HepG2 (cell line): ENCODE data around the gene TMED5. TPM values are rescaled to one million over a fixed set of nuclear protein-coding genes. Genes with fewer than 3 reads are reported as not detected.

ENCODE experiments used
- ATAC-seq: fragments of 200-7000 bp; cut with Tn5 transposase; 3 replicates; pipeline ENCODE4 v1.9.1; 2020; ENCODE audit warnings: mild to moderate bottlenecking, moderate library complexity
- BruUV-seq: library from RNA; stranded (reverse); fragments of 400-500 nt; replicated peaks from 2 replicates; lab custom pipeline; 2021; lab: Mats Ljungman, UMichigan
- CTCF ChIA-PET: fragments of 300-600 bp; formaldehyde crosslinking; extraction: SDS; loops from one replicate; lab custom pipeline; 2021; ENCODE audit warnings: low total read pairs, inconsistent platforms, low intra/inter-chr PET ratio; lab: Yijun Ruan, JAX
- POLR2A ChIA-PET: fragments of 350-600 bp; sonication (Branson Sonifier 250); formaldehyde crosslinking; loops from one replicate; lab custom pipeline; 2020; ENCODE audit warnings: antibody characterized with exemption, inconsistent platforms; lab: Yijun Ruan, JAX
- DNase-seq: peaks from one replicate; pipeline ENCODE4 v3.0.0-alpha.2; 2015; ENCODE audit warnings: low spot score
- FAIRE-seq: peaks from 3 replicates; lab custom pipeline; 2011; peaks lifted over from hg19 to GRCh38; lab: Jason Lieb, UNC
- H2AFZ ChIP-seq: one replicate; pipeline ENCODE4 v1.6.1; 2011; ENCODE audit warnings: low read length, inconsistent platforms
- H3K27ac ChIP-seq: fragments of 300-600 bp; 3 replicates; pipeline ENCODE4 v1.8.0; 2011; ENCODE audit warnings: mixed run types, mild to moderate bottlenecking, mixed read lengths, low read length, inconsistent platforms; ENCODE audit not compliant: insufficient read depth; ENCODE audit errors: extremely low read length
- H3K27me3 ChIP-seq, 2 experiments: fragments of 200-600 bp in 1 of 2; 2 replicates in 1 of 2; 3 replicates in 1 of 2; pipeline versions ENCODE4 v1.6.0 to v1.8.0; 2011; ENCODE audit warnings: low read length in 2 of 2, mild to moderate bottlenecking in 2 of 2, moderate library complexity in 2 of 2, inconsistent platforms in 1 of 2; ENCODE audit not compliant: insufficient read depth in 2 of 2, control insufficient read depth in 1 of 2
- H3K36me3 ChIP-seq, 2 experiments: fragments of 200-600 bp in 1 of 2; replicated peaks in 1 of 2; 2 replicates in 1 of 2; 3 replicates in 1 of 2; pipeline versions ENCODE4 v1.5.1 to v1.8.0; 2011; ENCODE audit warnings: low read length in 2 of 2, inconsistent platforms in 1 of 2; ENCODE audit not compliant: insufficient read depth in 2 of 2, control insufficient read depth in 1 of 2
- H3K4me1 ChIP-seq: 2 replicates; pipeline ENCODE4 v1.5.1; 2012; ENCODE audit warnings: low read length, inconsistent platforms; ENCODE audit not compliant: insufficient read depth
- H3K4me2 ChIP-seq: 2 replicates; pipeline ENCODE4 v1.6.0; 2011; ENCODE audit warnings: low read depth, low read length, inconsistent platforms
- H3K4me3 ChIP-seq, 3 experiments: fragments of 200-600 bp in 1 of 3; sonication (generic), shearing (Covaris generic) in 1 of 3; replicated peaks in 1 of 3; 2 replicates each; pipeline ENCODE4 v1.5.1; 2011 to 2016; ENCODE audit warnings: low read length in 3 of 3, inconsistent platforms in 2 of 3, low read depth in 2 of 3, mild to moderate bottlenecking in 2 of 3, control low read depth in 1 of 3, mixed read lengths in 1 of 3; ENCODE audit not compliant: insufficient read depth in 1 of 3
- H3K79me2 ChIP-seq: one replicate; pipeline ENCODE4 v1.6.1; 2011; ENCODE audit warnings: low read length, inconsistent platforms; ENCODE audit not compliant: insufficient read depth
- H3K9ac ChIP-seq: 2 replicates; pipeline ENCODE4 v1.6.0; 2011; ENCODE audit warnings: mild to moderate bottlenecking, low read depth, low read length, inconsistent platforms; ENCODE audit not compliant: insufficient read depth
- H3K9me3 ChIP-seq: 2 replicates; pipeline ENCODE4 v1.5.1; 2012; ENCODE audit warnings: mild to moderate bottlenecking, low read length
- H4K20me1 ChIP-seq: 2 replicates; pipeline ENCODE4 v1.6.0; 2011; ENCODE audit warnings: inconsistent platforms, mild to moderate bottlenecking, low read length, moderate library complexity; ENCODE audit not compliant: insufficient read depth
- FOXA3 ChIP-seq: IDR thresholded peaks from 2 replicates; pipeline ENCODE4 v1.6.1; 2016; ENCODE audit warnings: missing genetic modification reagents, missing compliant biosample characterization
- ISL2 ChIP-seq: sonication (generic); formaldehyde crosslinking; IDR thresholded peaks from 2 replicates; pipeline ENCODE4 v1.5.0; 2020; ENCODE audit warnings: missing genetic modification reagents
- SP140L ChIP-seq: sonication (generic); formaldehyde crosslinking; IDR thresholded peaks from 2 replicates; pipeline ENCODE4 v1.4.0; 2020; ENCODE audit warnings: missing genetic modification reagents, borderline replicate concordance
- TCF7L2 ChIP-seq: IDR thresholded peaks from 2 replicates; pipeline ENCODE4 v1.6.1; 2011; ENCODE audit warnings: mild to moderate bottlenecking, low read depth, low read length, moderate library complexity
- ZBTB7A ChIP-seq: sonication (generic); formaldehyde crosslinking; IDR thresholded peaks from 2 replicates; pipeline ENCODE4 v1.8.0; 2022; ENCODE audit warnings: mild to moderate bottlenecking, missing genetic modification reagents
- ZFP90 ChIP-seq: sonication (generic); formaldehyde crosslinking; IDR thresholded peaks from 2 replicates; pipeline ENCODE4 v1.8.0; 2022; ENCODE audit warnings: missing genetic modification reagents, mild to moderate bottlenecking, inconsistent platforms, borderline replicate concordance
- ZNF121 ChIP-seq: sonication (generic); formaldehyde crosslinking; IDR thresholded peaks from 2 replicates; pipeline ENCODE4 v1.5.0; 2020; ENCODE audit warnings: mild to moderate bottlenecking, missing genetic modification reagents
- ZNF558 ChIP-seq: sonication (generic); formaldehyde crosslinking; IDR thresholded peaks from 2 replicates; pipeline ENCODE4 v1.9.0; 2022; ENCODE audit warnings: mild to moderate bottlenecking, missing genetic modification reagents, borderline replicate concordance
- ZNF562 ChIP-seq: sonication (generic); formaldehyde crosslinking; IDR thresholded peaks from 2 replicates; pipeline ENCODE4 v1.8.0; 2022; ENCODE audit warnings: missing genetic modification reagents, borderline replicate concordance
- in situ Hi-C: cut with HindIII; loops from 2 replicates; pipeline ENCODE4 v1.10.0; 2017; ENCODE audit warnings: low pct_unique_long_range_greater_than_20kb; ENCODE audit not compliant: extremely low pct_ligation_motif_present
- intact Hi-C: fragments of 100-400 bp; cut with micrococcal nuclease; formaldehyde crosslinking; loops from one replicate; pipeline ENCODE4 v1.10.0; 2022; ENCODE audit not compliant: unreplicated experiment
- polyA plus RNA-seq, 8 experiments: library from polyadenylated mRNA; depleted of rRNA in 3 of 8; stranded (reverse) in 7 of 8; unstranded in 1 of 8; fragments of >200 nt; fragmentation: Illumina TruSeq in 4 of 8; extraction: Trizol in 4 of 8; gene quantifications; 2 replicates each; pipeline versions ENCODE4 v1.2.1 to v1.2.3, GENCODE V29; 2011 to 2016; ENCODE audit warnings: low read depth in 4 of 8, missing spikeins in 1 of 8, mixed read lengths in 1 of 8; ENCODE audit not compliant: insufficient read depth in 1 of 8
- total RNA-seq, 5 experiments: library from RNA; depleted of rRNA; stranded (reverse); fragments of >200 nt; fragmentation: Illumina TruSeq; extraction: Trizol; gene quantifications; 2 replicates each; pipeline ENCODE4 v1.2.3, GENCODE V29; 2016; ENCODE audit warnings: low read depth in 1 of 5
- TF ChIP-seq, protein P1 (sequence below): sonication (generic); formaldehyde crosslinking; IDR thresholded peaks from 2 replicates; pipeline ENCODE4 v1.4.0; 2020; ENCODE audit warnings: mild to moderate bottlenecking, missing genetic modification reagents

Gene TMED5
- total and polyA plus RNA-seq, 2 of the 13 experiments (the other 11 are each of a cell fraction or from before 2014, with no cell fraction given): 58.1 to 99.0 TPM

DNA sequence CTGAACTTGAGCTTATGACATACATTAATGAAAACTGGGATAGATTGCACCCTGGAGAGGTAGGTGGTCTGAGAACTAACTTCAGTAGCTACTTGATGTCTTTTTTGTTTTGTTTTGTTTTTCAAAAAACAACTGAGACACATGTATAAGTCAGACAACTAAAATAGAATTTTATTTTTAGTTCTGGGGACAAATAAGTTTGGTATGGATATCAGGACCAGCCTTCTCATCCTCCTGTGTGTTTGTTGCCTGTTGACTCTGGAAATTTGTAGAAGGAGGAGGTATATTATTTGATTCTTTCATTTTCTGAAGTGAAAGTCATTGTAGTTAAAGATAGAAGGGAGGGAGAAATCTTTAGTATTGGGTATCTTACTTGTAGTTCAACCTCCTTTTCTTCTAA, 59.6 kb downstream of the TMED5 start:
- POLR2A ChIA-PET: no interaction called here
- intact Hi-C loops (no loop called here), in situ Hi-C loops (no loop called here)
- Histone ChIP-seq H3K4me1 (no peaks in the 10 kb centered on the region), H3K27me3 (no peaks in the 10 kb centered on the region), H4K20me1 (no peaks in the 10 kb centered on the region), H3K4me2 (no peak overlapping the region), H3K79me2 (no peaks in the 10 kb centered on the region), H2AFZ (no peak overlapping the region), H3K9me3 (no peaks in the 10 kb centered on the region), H3K27ac (no peak overlapping the region), H3K9ac (no peak overlapping the region), H3K4me3 (no peak overlapping the region)
- ATAC-seq: no peak
- no peak for FAIRE-seq
- CTCF ChIA-PET: no interaction called here
- BruUV-seq: no TSS peak
- no peak for DNase-seq
- no peak for TF ChIP-seq SP140L (CRISPR knock-in tag)
- no peak for TF ChIP-seq ZNF558 (CRISPR knock-in tag)
- TF ChIP-seq ISL2 (CRISPR knock-in tag): no peak
- no peak for TF ChIP-seq FOXA3 (CRISPR knock-in tag)
- TF ChIP-seq TCF7L2: no peak
- TF ChIP-seq ZNF562: no peak
- no peak for TF ChIP-seq ZFP90 (CRISPR knock-in tag)
- TF ChIP-seq, protein P1, sequence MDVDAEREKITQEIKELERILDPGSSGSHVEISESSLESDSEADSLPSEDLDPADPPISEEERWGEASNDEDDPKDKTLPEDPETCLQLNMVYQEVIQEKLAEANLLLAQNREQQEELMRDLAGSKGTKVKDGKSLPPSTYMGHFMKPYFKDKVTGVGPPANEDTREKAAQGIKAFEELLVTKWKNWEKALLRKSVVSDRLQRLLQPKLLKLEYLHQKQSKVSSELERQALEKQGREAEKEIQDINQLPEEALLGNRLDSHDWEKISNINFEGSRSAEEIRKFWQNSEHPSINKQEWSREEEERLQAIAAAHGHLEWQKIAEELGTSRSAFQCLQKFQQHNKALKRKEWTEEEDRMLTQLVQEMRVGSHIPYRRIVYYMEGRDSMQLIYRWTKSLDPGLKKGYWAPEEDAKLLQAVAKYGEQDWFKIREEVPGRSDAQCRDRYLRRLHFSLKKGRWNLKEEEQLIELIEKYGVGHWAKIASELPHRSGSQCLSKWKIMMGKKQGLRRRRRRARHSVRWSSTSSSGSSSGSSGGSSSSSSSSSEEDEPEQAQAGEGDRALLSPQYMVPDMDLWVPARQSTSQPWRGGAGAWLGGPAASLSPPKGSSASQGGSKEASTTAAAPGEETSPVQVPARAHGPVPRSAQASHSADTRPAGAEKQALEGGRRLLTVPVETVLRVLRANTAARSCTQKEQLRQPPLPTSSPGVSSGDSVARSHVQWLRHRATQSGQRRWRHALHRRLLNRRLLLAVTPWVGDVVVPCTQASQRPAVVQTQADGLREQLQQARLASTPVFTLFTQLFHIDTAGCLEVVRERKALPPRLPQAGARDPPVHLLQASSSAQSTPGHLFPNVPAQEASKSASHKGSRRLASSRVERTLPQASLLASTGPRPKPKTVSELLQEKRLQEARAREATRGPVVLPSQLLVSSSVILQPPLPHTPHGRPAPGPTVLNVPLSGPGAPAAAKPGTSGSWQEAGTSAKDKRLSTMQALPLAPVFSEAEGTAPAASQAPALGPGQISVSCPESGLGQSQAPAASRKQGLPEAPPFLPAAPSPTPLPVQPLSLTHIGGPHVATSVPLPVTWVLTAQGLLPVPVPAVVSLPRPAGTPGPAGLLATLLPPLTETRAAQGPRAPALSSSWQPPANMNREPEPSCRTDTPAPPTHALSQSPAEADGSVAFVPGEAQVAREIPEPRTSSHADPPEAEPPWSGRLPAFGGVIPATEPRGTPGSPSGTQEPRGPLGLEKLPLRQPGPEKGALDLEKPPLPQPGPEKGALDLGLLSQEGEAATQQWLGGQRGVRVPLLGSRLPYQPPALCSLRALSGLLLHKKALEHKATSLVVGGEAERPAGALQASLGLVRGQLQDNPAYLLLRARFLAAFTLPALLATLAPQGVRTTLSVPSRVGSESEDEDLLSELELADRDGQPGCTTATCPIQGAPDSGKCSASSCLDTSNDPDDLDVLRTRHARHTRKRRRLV (CRISPR knock-in tag): no peak
- TF ChIP-seq ZNF121 (CRISPR knock-in tag): no peak
- TF ChIP-seq ZBTB7A (CRISPR knock-in tag): no peak
- TF ChIP-seq, all 625 proteins: peak for 0
- H3K36me3 ChIP-seq: peaks cover 7 to 43% of the 10 kb centered on the region in 2 experiments
